ENCODE results near the gene BAZ2A.

The BAZ2A gene

GRCh38 chr12:56633468-56634241 lies 3.5 kb upstream of the BAZ2A start:
- no peak for TF ChIP-seq CTCF (IDR thresholded peaks at IDR 0.05)

GRCh38 chr12:56632701-56633467 lies 2.8 kb upstream of the BAZ2A start:
- TF ChIP-seq CTCF (IDR thresholded peaks at IDR 0.05): no peak

DNA sequence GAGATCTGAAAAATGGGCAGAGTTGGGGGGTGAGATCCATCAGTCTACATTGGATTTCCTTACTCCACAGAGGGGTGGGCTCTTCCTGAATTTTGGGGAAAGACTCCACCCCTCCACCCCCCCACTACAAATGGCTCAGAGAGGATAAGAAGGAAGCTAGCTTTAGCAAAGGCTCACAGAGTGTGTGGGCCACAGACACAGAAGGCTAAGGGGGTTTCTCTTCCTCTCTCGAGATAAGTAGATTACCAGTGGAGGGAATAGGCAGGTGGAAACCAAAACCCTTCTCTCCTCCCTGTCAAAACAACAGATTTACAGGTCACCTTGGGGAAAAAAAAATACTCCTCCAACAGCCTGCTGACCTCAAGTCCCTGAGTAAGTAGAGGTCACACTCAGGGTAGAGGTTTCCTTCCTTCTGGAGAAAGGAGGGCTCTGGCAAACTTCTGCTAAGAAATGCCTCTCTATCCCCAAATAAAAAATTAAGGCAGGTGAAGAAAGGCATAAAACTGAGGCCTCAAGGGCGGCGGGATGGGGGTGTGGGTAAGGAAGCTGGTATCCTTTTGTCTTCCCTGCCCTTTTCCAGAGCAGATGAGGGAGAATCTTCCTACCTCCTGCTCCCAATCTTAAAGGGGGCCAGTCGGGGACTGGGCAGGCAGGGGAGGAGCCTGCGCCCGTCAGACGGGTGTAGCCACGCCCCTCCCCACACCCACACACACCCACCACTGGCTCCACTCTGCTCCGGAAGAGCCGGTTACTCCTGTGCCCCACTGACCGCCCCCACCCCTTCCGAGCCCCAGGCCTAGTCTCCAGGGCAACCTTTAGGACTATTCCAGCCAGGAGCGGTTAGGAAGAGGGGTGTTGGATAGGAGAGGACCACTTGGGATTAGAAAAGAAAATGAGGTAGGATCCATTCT lies 1.9 kb upstream of the BAZ2A start:
- no peak for TF ChIP-seq CTCF (IDR thresholded peaks at IDR 0.05)

GRCh38 chr12:56629459-56630179 lies 507 bp downstream of the BAZ2A start:
- TF ChIP-seq CTCF (IDR thresholded peaks at IDR 0.05): no peak

- no peak for TF ChIP-seq CTCF (IDR thresholded peaks at IDR 0.05)
Observed at GRCh38 chr12:56628671-56629458, 1.3 kb downstream of the BAZ2A start.

DNA sequence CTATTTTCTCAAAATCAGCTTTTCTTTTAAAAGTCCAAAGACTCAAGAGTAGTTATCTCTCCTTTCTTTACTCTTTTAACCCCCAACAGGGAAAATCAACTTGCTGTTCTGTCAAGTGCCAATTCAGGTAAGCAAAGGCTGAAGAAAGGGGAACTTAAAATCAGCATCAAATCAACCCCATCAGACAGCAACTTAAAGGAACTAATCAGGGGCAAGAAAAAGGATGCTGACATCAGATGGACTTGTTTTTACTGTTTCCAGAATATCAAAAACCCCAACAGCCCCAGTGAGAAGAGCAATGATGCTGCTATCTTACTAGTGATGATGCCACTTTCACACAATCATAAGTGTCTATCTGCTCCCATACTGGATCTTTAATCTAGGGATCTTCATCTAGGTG lies 3.4 kb downstream of the BAZ2A start:
- no peak for TF ChIP-seq CTCF (IDR thresholded peaks at IDR 0.05)

Measured in LNCAP (cell line).